H1 (cell line): ENCODE data around the gene AP3B2. TPM values are rescaled to one million over a fixed set of nuclear protein-coding genes. Genes with fewer than 3 reads are reported as not detected.

Source experiments
- CTCF ChIA-PET: fragments of 300-600 bp; sonication (Branson Sonifier 250); formaldehyde crosslinking; loops from one replicate; lab custom pipeline; 2021; ENCODE audit not compliant: partially characterized antibody; lab: Charles Lee
- POLR2A ChIA-PET: fragments of 300-600 bp; sonication (Branson Sonifier 250); formaldehyde crosslinking; loops from one replicate; lab custom pipeline; 2021; ENCODE audit warnings: inconsistent platforms; ENCODE audit not compliant: partially characterized antibody; lab: Charles Lee
- DNase-seq, 2 experiments: peaks; one replicate each; pipeline versions ENCODE4 v3.0.0 to v3.0.0-alpha.2; 2010 to 2022; ENCODE audit warnings: low spot score in 2 of 2, low read depth in 1 of 2, mixed read lengths in 1 of 2
- FAIRE-seq: peaks from 2 replicates; lab custom pipeline; 2011; peaks lifted over from hg19 to GRCh38; lab: Jason Lieb, UNC
- H2AFZ ChIP-seq: 2 replicates; pipeline ENCODE4 v1.8.1; 2012; ENCODE audit warnings: low read length, inconsistent platforms
- H2AK5ac ChIP-seq: 2 replicates; pipeline ENCODE4 v1.6.1; 2013; ENCODE audit warnings: low read depth, low read length
- H2BK120ac ChIP-seq: replicated peaks from 2 replicates; pipeline ENCODE3; 2013; ENCODE audit warnings: low read depth, low read length, inconsistent platforms
- H2BK12ac ChIP-seq: 2 replicates; pipeline ENCODE4 v1.6.1; 2013; ENCODE audit warnings: low read depth, low read length
- H2BK15ac ChIP-seq: 2 replicates; pipeline ENCODE4 v1.6.1; 2013; ENCODE audit warnings: low read length
- H2BK20ac ChIP-seq: 2 replicates; pipeline ENCODE4 v1.6.1; 2013; ENCODE audit warnings: low read length
- H2BK5ac ChIP-seq: 2 replicates; pipeline ENCODE4 v1.6.1; 2013; ENCODE audit warnings: low read depth, low read length
- H3K14ac ChIP-seq: 2 replicates; pipeline ENCODE4 v1.6.1; 2013; ENCODE audit warnings: inconsistent platforms; ENCODE audit not compliant: insufficient read length
- H3K18ac ChIP-seq: 2 replicates; pipeline ENCODE4 v1.6.1; 2013; ENCODE audit warnings: low read length; ENCODE audit errors: extremely low read depth
- H3K23ac ChIP-seq: 2 replicates; pipeline ENCODE4 v1.6.1; 2013; ENCODE audit warnings: inconsistent platforms; ENCODE audit not compliant: insufficient read length
- H3K23me2 ChIP-seq: 2 replicates; pipeline ENCODE4 v1.6.1; 2013; ENCODE audit warnings: low read depth, low read length
- H3K27ac ChIP-seq: 2 replicates; pipeline ENCODE4 v1.6.1; 2011; ENCODE audit warnings: low read depth, low read length, inconsistent platforms
- H3K27me3 ChIP-seq, 4 experiments: replicated peaks in 1 of 4; 1 replicate in 1 of 4; 2 replicates in 3 of 4; pipeline versions ENCODE4 v1.6.1 to v1.8.1; 2011 to 2013; ENCODE audit warnings: low read length in 3 of 4, mild to moderate bottlenecking in 3 of 4, inconsistent platforms in 2 of 4, mixed read lengths in 2 of 4, moderate library complexity in 1 of 4; ENCODE audit not compliant: control insufficient read depth in 3 of 4, insufficient read depth in 3 of 4; ENCODE audit errors: extremely low read depth in 1 of 4
- H3K36me3 ChIP-seq, 4 experiments: 2 replicates each; pipeline versions ENCODE4 v1.6.1 to v1.8.1; 2011 to 2013; ENCODE audit warnings: mild to moderate bottlenecking in 4 of 4, low read length in 3 of 4, moderate library complexity in 2 of 4, control low read depth in 1 of 4, inconsistent platforms in 1 of 4; ENCODE audit not compliant: insufficient read depth in 4 of 4, control insufficient read depth in 2 of 4
- H3K4ac ChIP-seq: replicated peaks from 2 replicates; pipeline ENCODE3; 2013; ENCODE audit warnings: low read length, low read depth, mixed read lengths, inconsistent platforms; ENCODE audit not compliant: insufficient read length
- H3K4me1 ChIP-seq, 4 experiments: replicated peaks in 1 of 4; 1 replicate in 1 of 4; 2 replicates in 3 of 4; pipeline versions ENCODE4 v1.6.1 to v1.8.1; 2011 to 2013; ENCODE audit warnings: low read length in 3 of 4, inconsistent platforms in 2 of 4, mixed read lengths in 1 of 4; ENCODE audit not compliant: insufficient read depth in 4 of 4, control insufficient read depth in 3 of 4
- H3K4me2 ChIP-seq, 2 experiments: 2 replicates each; pipeline versions ENCODE4 v1.6.1 to v1.8.1; 2011 to 2013; ENCODE audit warnings: low read depth in 2 of 2, low read length in 2 of 2, control low read depth in 1 of 2, inconsistent platforms in 1 of 2, mild to moderate bottlenecking in 1 of 2; ENCODE audit not compliant: insufficient read depth in 1 of 2
- H3K4me3 ChIP-seq, 4 experiments: fragments of 200-600, 300-600 bp in 1 of 4; sonication (generic), shearing (Covaris generic), sonication (Bioruptor Twin) in 1 of 4; 2 replicates each; pipeline versions ENCODE4 v1.5.1 to v1.8.1; 2011 to 2016; ENCODE audit warnings: low read length in 4 of 4, low read depth in 3 of 4, control low read depth in 2 of 4, inconsistent platforms in 2 of 4, mild to moderate bottlenecking in 2 of 4, mixed read lengths in 1 of 4, moderate library complexity in 1 of 4; ENCODE audit not compliant: insufficient read depth in 2 of 4; ENCODE audit errors: extremely low read depth in 1 of 4
- H3K56ac ChIP-seq: replicated peaks from 2 replicates; pipeline ENCODE3; 2013; ENCODE audit warnings: low read depth, mild to moderate bottlenecking, mixed read lengths, low read length, inconsistent platforms; ENCODE audit not compliant: insufficient read length
- H3K79me1 ChIP-seq: 2 replicates; pipeline ENCODE4 v1.6.1; 2013; ENCODE audit warnings: low read depth, low read length, control low read depth
- H3K79me2 ChIP-seq, 2 experiments: 2 replicates each; pipeline versions ENCODE4 v1.6.1 to v1.8.1; 2012 to 2013; ENCODE audit warnings: low read length in 2 of 2, mild to moderate bottlenecking in 2 of 2, inconsistent platforms in 1 of 2; ENCODE audit not compliant: insufficient read depth in 2 of 2, control insufficient read depth in 1 of 2
- H3K9ac ChIP-seq, 4 experiments: replicated peaks in 1 of 4; 1 replicate in 1 of 4; 2 replicates in 3 of 4; pipeline versions ENCODE4 v1.6.1 to v1.8.1; 2011 to 2013; ENCODE audit warnings: low read depth in 3 of 4, low read length in 3 of 4, control low read depth in 2 of 4, mild to moderate bottlenecking in 2 of 4, moderate library complexity in 2 of 4, inconsistent platforms in 1 of 4; ENCODE audit errors: extremely low read depth in 1 of 4
- H3K9me3 ChIP-seq, 2 experiments: 2 replicates each; pipeline versions ENCODE4 v1.6.1 to v1.8.1; 2012 to 2013; ENCODE audit warnings: mild to moderate bottlenecking in 2 of 2, moderate library complexity in 2 of 2, control low read depth in 1 of 2, inconsistent platforms in 1 of 2, low read depth in 1 of 2, low read length in 1 of 2, mixed read lengths in 1 of 2; ENCODE audit not compliant: insufficient read depth in 2 of 2
- H4K20me1 ChIP-seq, 2 experiments: replicated peaks in 1 of 2; 2 replicates each; pipeline versions ENCODE3 to v1.8.1; 2011 to 2013; ENCODE audit warnings: inconsistent platforms in 2 of 2, low read length in 2 of 2, mild to moderate bottlenecking in 1 of 2; ENCODE audit not compliant: insufficient read depth in 2 of 2, control insufficient read depth in 1 of 2
- H4K5ac ChIP-seq: 2 replicates; pipeline ENCODE4 v1.6.1; 2013; ENCODE audit warnings: low read length, low read depth, mixed read lengths, inconsistent platforms; ENCODE audit not compliant: insufficient read length
- H4K8ac ChIP-seq: 2 replicates; pipeline ENCODE4 v1.8.0; 2013; ENCODE audit warnings: mild to moderate bottlenecking, moderate library complexity, low read length, inconsistent platforms; ENCODE audit not compliant: insufficient read depth; ENCODE audit errors: extremely low read depth
- H4K91ac ChIP-seq: replicated peaks from 2 replicates; pipeline ENCODE3; 2013; ENCODE audit warnings: low read length, mixed read lengths, inconsistent platforms; ENCODE audit not compliant: insufficient read length
- BCL11A ChIP-seq, 2 experiments: IDR thresholded peaks; one replicate each; pipeline ENCODE4 v1.6.1; 2011; ENCODE audit warnings: low read depth in 2 of 2, low read length in 2 of 2, mild to moderate bottlenecking in 2 of 2
- CBX8 ChIP-seq: fragments of 300-800, 300-1000 bp; sonication (generic); IDR thresholded peaks from 2 replicates; pipeline ENCODE4 v1.7.1; 2016; ENCODE audit warnings: low read depth, low read length, borderline replicate concordance
- CTCF ChIP-seq, 3 experiments: IDR thresholded peaks; 1 replicate in 2 of 3; 2 replicates in 1 of 3; pipeline versions ENCODE4 v1.5.1 to v1.6.1; 2011; ENCODE audit warnings: low read length in 3 of 3, mild to moderate bottlenecking in 3 of 3, inconsistent platforms in 2 of 3, low read depth in 1 of 3, moderate library complexity in 1 of 3; ENCODE audit not compliant: insufficient read depth in 1 of 3; ENCODE audit errors: control extremely low read depth in 1 of 3
- EGR1 ChIP-seq: IDR thresholded peaks from 2 replicates; pipeline ENCODE4 v1.6.1; 2011; ENCODE audit warnings: low read depth, low read length, borderline replicate concordance
- NANOG ChIP-seq: IDR thresholded peaks from 2 replicates; pipeline ENCODE4 v1.6.1; 2011; ENCODE audit warnings: low read length, low read depth, mild to moderate bottlenecking, inconsistent platforms; ENCODE audit not compliant: insufficient read depth, poor library complexity, severe bottlenecking
- RFX5 ChIP-seq: IDR thresholded peaks from 2 replicates; pipeline ENCODE4 v1.6.1; 2011; ENCODE audit warnings: low read depth, low read length, improper control_type of control experiment, borderline replicate concordance
- RXRA ChIP-seq: IDR thresholded peaks from 2 replicates; pipeline ENCODE4 v1.6.1; 2011; ENCODE audit warnings: low read depth, mild to moderate bottlenecking, low read length, moderate library complexity; ENCODE audit not compliant: insufficient read depth
- SIX5 ChIP-seq: IDR thresholded peaks from 2 replicates; pipeline ENCODE4 v1.6.1; 2011; ENCODE audit warnings: mild to moderate bottlenecking, low read depth, low read length
- TAF7 ChIP-seq: optimal IDR thresholded peaks from 2 replicates; pipeline ENCODE3; 2011; ENCODE audit warnings: low read depth, mild to moderate bottlenecking, inconsistent platforms, low read length, moderate library complexity, borderline replicate concordance
- YY1 ChIP-seq: IDR thresholded peaks from 2 replicates; pipeline ENCODE4 v1.6.1; 2011; ENCODE audit warnings: low read depth, mild to moderate bottlenecking, low read length
- WGBS, 2 experiments: shearing (Covaris generic) in 1 of 2; methylation state at CpG; one replicate each; pipeline versions ENCODE4 v1.1.6 to v1.1.7; 2013 to 2015; ENCODE audit warnings: low lambda C conversion rate in 2 of 2, mixed read lengths in 2 of 2, inconsistent platforms in 1 of 2, low coverage in 1 of 2, missing lambda C conversion rate in 1 of 2; ENCODE audit not compliant: insufficient replicate concordance in 2 of 2, insufficient coverage in 1 of 2, insufficient read length in 1 of 2; ENCODE audit errors: extremely low coverage in 1 of 2, missing lambda C conversion rate in 1 of 2; 5-methylcytosine and 5-hydroxymethylcytosine counted together
- polyA plus RNA-seq, 7 experiments: library from polyadenylated mRNA; depleted of rRNA in 3 of 7; stranded (reverse) in 5 of 7; unstranded in 2 of 7; fragments of >200 nt in 5 of 7; fragments of 200-250 nt in 2 of 7; gene quantifications; 1 replicate in 5 of 7; 2 replicates in 1 of 7; 4 replicates in 1 of 7; pipeline versions ENCODE4 v1.2.1 to v1.2.3, GENCODE V29; 2011 to 2013; ENCODE audit warnings: missing spikeins in 2 of 7, mixed read lengths in 2 of 7
- total RNA-seq: library from RNA; stranded (reverse); fragmentation: NEBNext Ultra II Directional; extraction: Animal tissue kit (Norgen Biotek cat#: 25700); gene quantifications from 2 replicates; pipeline ENCODE4 v1.2.1, GENCODE V29; 2021

The AP3B2 gene
- total and polyA plus RNA-seq, 2 of the 8 experiments (the other 6 are each of a cell fraction or from before 2014, with no cell fraction given): 21.8 to 25.7 TPM

- CTCF ChIA-PET: interaction anchor here (0.9 to 1.2 kb wide), 3 partner anchors 56 to 117 kb away, joined by 3 to 4 read pairs (median 3); no protein-coding TSS in a partner anchor
- TF ChIP-seq RFX5: no peak
- TF ChIP-seq NANOG: no peak
- TF ChIP-seq SIX5: no peak
- TF ChIP-seq TAF7: no peak
- TF ChIP-seq BCL11A (IDR thresholded peaks at IDR 0.05; ENCODE audit: low read depth in 2 of 2, low read length in 2 of 2): no peak
- no peak for TF ChIP-seq CTCF (IDR thresholded peaks at IDR 0.05; ENCODE audit: control extremely low read depth in 1 of 3, insufficient read depth in 1 of 3, low read depth in 1 of 3, low read length in 3 of 3)
- no peak for TF ChIP-seq YY1
- no peak for TF ChIP-seq CBX8
- TF ChIP-seq RXRA: no peak
- no peak for TF ChIP-seq EGR1
Measured at GRCh38 chr15:82677720-82678323, 31.9 kb downstream of the AP3B2 start.

More at GRCh38 chr15:82677720-82678323, 31.9 kb downstream of the AP3B2 start:
- Histone ChIP-seq H3K23ac (no peak overlapping the region), H2AK5ac (no peak overlapping the region), H3K4me3 (no peak overlapping the region), H3K79me1 (no peaks in the 10 kb centered on the region), H2AFZ (no peak overlapping the region), H3K79me2 (no peaks in the 10 kb centered on the region), H2BK120ac (no peak overlapping the region), H2BK15ac (no peak overlapping the region), H4K8ac (no peak overlapping the region), H3K4me1 (peaks cover 0 to 8% (median 3%) of the 10 kb centered on the region in 4 experiments; a peak in 4 of 7 replicates), H2BK5ac (no peak overlapping the region), H3K36me3 (no peaks in the 10 kb centered on the region), H3K9me3 (no peaks in the 10 kb centered on the region), H4K20me1 (no peaks in the 10 kb centered on the region), H3K18ac (no peak overlapping the region), H4K91ac (no peak overlapping the region), H2BK12ac (no peak overlapping the region), H3K14ac (no peak overlapping the region), H3K27ac (no peak overlapping the region), H3K27me3 (peaks cover 0 to 10% (median 3%) of the 10 kb centered on the region in 4 experiments; a peak in 4 of 7 replicates), H3K4me2 (no peak overlapping the region), H3K9ac (no peak overlapping the region), H4K5ac (no peak overlapping the region), H3K4ac (no peak overlapping the region), H2BK20ac (no peak overlapping the region), H3K56ac (no peak overlapping the region), H3K23me2 (peaks cover 15% of the 10 kb centered on the region; the same call in 1 of the 2 replicates)
- POLR2A ChIA-PET: interaction anchor here (1.0 to 1.8 kb wide), 4 partner anchors 10 to 138 kb away, joined by 3 to 4 read pairs (median 3); partner anchors contain the start of genes AP3B2 and RPS17
- FAIRE-seq (no peak), DNase-seq (no peak)
- 91% methylated on average over 7 of the region's 7 CpGs; no CpG with 5 or more reads in 1 of the 2 experiments for WGBS, 2 experiments
